ENCODE measurements around the gene NTSR2.

DNA sequence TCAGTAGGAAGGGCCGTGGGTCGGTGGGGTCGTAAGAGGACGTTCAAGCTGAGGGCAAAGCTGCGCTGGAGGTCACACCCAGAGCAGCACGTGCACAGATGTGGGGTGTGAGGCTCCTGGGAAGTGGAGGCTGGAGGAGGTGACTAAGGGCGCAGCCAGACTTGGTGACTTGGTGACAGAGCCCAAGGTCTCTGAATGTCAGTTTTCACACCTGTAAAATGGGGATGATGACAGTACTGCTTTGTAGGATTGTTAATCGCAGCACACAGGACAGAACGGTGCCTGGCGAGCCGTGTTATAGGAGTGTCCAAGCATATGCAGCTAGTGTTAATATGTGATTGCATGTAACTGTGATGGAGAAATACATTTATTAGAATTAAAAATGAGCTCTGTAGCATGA is 40.8 kb downstream of the NTSR2 start:
- TF ChIP-seq POLR2A (IDR thresholded peaks at IDR 0.05) (no peak), EP300 (IDR thresholded peaks at IDR 0.05) (no peak)
- TF ChIP-seq, protein P1, sequence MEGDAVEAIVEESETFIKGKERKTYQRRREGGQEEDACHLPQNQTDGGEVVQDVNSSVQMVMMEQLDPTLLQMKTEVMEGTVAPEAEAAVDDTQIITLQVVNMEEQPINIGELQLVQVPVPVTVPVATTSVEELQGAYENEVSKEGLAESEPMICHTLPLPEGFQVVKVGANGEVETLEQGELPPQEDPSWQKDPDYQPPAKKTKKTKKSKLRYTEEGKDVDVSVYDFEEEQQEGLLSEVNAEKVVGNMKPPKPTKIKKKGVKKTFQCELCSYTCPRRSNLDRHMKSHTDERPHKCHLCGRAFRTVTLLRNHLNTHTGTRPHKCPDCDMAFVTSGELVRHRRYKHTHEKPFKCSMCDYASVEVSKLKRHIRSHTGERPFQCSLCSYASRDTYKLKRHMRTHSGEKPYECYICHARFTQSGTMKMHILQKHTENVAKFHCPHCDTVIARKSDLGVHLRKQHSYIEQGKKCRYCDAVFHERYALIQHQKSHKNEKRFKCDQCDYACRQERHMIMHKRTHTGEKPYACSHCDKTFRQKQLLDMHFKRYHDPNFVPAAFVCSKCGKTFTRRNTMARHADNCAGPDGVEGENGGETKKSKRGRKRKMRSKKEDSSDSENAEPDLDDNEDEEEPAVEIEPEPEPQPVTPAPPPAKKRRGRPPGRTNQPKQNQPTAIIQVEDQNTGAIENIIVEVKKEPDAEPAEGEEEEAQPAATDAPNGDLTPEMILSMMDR (IDR thresholded peaks at IDR 0.05), result no peak

Data from ovary (tissue), 3 donors.